Tongue (tissue), 2 donors: Measurements from ENCODE around the gene SLC52A3. TPM values are rescaled to one million over a fixed set of nuclear protein-coding genes. Genes with fewer than 3 reads are reported as not detected.
A peak's percentile ranks its signal among the peaks of the same experiment; 100 is the strongest.

Experiments used
- DNase-seq: peaks from one replicate; pipeline ENCODE4 v3.0.0-alpha.2; 2015
- total RNA-seq: library from RNA; depleted of rRNA; stranded (reverse); fragments of >200 nt; gene quantifications from one replicate; pipeline ENCODE4 v1.2.3, GENCODE V29; 2014

Gene SLC52A3
- total RNA-seq, 1 donor from 2014 or later: 0.82 TPM

- no peak for DNase-seq
Observed at GRCh38 chr20:764255-764654, 4.0 kb downstream of the SLC52A3 start.

GRCh38 chr20:761418-762381 is 6.6 kb downstream of the SLC52A3 start:
- DNase-seq: no peak

DNA sequence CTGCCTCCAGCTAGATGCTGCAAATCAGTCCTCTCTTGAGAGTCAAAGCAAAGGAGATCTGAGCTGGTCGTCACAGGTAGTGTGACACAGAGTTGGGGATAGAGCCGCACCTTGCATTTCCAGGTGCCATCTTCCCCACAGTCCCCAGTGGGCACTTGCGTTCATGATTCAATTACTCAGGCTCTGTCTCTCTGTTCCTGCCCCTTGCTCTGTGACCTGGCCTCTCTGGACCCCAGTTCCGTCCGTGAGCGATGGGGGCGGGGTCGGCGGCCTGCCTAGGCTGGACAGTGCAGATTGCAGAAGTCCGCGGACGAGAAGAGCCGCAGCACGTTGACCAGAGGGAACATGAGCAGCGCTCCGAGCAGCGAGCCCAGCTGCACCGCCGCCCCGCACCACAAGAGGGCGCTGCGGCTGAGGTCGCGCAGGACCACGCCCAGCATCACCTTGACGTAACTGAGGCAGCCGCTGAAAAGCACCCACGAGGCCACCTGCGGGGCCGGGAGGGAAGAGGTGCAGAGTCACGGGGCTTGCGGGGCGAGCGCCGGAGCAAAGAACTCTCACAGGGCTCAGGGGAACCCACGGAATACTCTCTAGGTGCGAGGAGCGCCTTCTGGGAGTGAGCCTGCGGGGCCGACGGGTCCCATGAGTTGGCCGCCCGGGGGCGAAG is 7.4 kb downstream of the SLC52A3 start:
- DNase-seq: no peak

- no peak for DNase-seq
Observed at GRCh38 chr20:757506-757905, 10.8 kb downstream of the SLC52A3 start.

DNA sequence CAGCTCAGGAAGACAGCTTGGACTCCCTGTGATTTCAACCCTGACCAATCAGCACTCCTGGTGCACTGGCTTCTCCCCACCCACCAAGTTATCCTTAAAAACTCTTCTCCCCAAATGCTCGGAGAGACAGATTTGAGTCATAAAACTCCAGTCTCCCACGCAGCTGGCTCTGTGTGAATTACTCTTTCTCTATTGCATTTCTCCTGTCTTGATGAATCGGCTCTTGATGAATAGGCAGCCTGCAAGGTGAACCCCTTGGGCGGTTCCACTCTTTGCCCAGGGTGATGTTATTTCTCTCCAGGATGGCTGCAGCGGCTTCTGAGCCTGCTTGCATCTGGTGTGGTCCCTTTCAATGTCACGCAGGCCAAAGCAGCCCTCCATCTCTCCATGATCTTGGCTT is 12.4 kb downstream of the SLC52A3 start:
- DNase-seq: no peak

DNA sequence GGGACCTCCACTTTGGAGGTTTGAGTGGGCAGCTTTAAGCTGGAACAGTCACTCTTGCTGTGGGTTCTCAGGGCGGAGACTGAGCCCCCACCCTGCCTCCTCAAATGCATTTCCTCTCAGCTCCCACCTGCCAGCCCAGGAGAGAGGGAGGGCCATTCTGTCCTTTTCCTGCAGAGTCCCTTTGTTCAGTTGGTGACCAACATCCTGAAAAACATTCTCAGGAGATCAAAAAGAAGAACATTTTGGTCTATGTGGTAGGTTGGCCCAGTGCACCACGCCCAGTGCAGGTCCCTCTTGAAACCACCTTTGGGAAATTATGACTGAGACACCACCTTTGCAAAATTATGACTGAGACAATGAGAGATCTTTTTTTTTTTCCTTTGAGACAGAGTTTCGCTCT is 13.4 kb downstream of the SLC52A3 start:
- no peak for DNase-seq

DNA sequence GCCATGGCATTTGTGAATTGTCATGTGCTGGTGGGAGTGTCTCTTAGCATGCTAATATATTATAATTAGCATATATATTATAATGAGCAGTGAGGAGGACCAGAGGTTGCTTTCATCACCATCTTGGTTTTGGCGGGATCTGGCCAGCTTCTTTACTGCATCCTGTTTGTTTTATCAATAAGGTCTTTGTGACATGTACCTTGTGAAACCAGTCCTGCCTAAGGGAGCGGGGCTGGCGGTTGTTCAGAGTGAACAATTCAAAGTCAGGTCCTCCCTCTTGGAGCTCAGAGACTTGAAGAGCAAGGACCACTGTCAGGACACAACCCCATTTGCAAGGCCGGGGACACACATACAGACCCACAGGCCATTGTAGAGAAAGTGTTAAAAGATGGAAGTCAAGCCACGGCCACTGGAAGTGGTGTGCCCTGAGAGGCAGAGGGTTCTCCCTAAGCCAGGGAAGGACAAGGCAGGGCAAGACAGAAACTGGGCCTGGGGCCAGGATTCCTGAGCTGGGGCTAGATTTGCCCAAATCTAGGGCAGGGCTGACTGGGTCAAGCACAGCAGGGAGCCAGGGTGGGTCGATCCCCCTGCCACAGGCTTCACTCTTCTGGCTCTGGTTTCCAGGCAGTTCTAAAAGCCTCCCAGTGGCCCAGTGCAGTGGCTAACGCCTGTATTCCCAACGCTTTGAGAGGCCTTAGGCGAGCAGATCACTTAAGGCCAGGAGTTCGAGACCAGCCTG is 14.2 kb downstream of the SLC52A3 start:
- no peak for DNase-seq

DNA sequence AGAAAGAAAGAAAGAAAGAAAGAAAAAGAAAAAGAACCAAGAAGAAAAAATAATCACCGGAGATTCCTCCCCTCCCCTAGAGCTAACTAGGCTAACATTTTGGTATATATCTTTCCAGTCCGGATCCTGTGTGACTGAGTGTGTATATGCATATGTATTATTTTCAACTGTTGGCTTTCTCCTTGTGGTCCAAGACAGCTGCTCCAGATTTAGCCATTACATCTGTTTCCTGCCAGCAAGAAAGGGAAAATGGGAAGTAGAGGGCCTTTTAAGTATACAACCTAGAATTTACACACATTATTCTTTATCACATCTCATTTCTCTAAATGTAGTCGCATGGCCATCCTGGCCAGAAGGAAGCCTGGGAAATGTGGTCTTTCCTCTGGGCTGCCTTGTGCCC is 15.2 kb downstream of the SLC52A3 start:
- DNase-seq: peak; percentile 61

GRCh38 chr20:752291-752690 is 16.0 kb downstream of the SLC52A3 start:
- DNase-seq: peak; percentile 49

DNA sequence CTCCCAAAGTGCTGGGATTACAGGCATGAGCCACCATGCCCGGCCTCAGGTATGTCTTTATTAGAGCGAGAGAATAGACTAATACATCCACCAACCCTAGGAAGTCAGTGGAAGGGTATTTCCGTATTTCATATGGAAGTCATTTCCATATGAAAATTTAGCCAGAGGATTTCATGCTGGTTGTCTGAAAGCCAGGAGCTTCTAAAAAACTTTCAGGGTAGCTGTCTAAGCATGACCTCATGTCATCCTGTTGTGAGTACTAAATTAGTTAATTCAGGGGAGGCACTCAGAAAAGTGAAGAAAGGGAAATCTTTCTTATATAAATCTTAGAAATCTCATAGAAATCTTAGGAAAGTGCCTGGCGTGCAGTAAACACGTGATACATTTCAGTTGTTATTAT is 16.5 kb downstream of the SLC52A3 start:
- no peak for DNase-seq

DNA sequence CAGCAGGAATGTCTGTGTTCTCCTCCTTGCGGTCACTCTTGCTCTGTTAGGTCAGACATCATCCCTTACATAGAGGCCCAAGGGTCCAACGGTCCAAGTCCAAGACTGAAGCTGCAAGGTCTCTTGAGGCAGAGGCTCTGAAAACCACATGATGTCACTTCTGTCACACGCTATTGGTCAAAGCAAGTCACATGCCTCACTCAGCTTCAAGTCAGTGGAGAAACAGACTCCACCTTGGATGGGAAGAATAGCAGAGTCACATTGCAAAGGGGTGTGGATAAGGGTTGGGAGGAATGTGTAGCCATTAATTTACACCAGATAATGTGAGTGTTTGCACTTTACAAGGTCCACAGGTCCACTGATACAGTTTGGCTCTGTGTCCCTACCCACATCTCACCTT is 17.5 kb downstream of the SLC52A3 start:
- no peak for DNase-seq

DNA sequence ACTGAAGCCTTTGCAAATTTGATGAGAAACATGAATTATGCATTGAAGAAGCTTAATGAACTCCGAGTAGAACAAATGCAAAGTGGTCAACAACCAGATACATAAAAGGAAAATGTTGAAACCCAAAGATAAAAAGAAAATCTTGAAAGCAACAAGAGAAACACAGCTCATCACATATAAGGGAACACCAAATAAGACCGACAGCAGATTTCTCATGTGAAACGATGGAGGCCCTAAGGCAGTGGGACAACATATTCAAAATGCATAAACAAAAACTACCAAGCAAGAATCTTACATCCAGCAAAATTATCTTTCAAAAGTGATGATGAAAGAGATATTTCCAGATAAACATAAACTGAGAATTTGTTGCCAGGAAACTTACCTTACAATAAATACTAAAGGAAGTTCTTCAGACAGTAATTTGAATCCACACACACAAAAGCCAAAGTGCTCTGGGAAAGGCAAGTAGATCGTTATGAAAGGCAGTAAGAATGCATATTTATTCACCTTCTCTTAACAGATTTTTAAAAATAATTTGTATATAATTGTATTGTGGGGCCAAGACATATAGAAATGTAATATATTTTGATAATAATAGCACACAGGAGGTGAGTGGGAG is 22.5 kb downstream of the SLC52A3 start:
- no peak for DNase-seq

DNA sequence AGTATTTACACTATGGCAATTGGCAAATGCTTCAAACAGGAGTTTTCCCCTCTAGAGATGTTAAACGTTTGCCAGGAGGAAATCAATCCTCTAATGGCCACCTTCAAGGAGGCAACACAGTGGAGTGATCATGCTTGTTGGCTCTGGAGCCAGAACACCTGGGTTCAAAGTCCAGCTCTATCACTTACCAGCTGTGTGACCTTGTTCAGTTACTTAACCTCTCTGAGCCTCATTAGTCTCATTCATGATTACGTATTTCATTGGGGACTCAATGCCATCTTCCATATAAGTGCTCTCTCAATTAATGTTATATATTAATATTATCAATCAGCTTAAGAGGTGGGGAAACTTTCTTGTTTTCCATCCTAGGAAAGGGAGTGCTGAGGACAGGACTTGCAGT is 26.1 kb downstream of the SLC52A3 start:
- DNase-seq: no peak

GRCh38 chr20:741620-742019 is 26.7 kb downstream of the SLC52A3 start:
- DNase-seq: no peak

DNA sequence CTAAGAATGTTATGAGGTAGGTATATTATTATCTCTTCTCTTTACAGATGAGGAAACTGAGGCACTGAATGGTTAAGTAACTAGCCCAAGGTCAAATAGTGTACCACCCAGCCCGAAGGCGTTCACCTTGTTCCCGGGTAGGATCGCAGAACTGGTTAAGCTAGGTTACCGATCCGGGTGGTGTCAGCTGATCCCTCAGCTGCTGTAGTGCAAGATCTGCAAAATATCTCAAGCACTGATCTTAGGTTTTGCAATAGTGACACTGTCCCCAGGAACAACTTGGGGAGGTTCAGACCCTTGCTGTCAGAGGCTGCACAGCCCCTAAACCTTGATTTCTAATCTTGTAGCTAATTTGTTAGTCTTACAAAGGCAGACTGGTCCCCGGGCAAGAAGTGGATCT is 28.1 kb downstream of the SLC52A3 start:
- no peak for DNase-seq

GRCh38 chr20:739736-740135 is 28.6 kb downstream of the SLC52A3 start:
- no peak for DNase-seq

- DNase-seq: no peak
Observed at GRCh38 chr20:733861-734260, 34.4 kb downstream of the SLC52A3 start.

DNA sequence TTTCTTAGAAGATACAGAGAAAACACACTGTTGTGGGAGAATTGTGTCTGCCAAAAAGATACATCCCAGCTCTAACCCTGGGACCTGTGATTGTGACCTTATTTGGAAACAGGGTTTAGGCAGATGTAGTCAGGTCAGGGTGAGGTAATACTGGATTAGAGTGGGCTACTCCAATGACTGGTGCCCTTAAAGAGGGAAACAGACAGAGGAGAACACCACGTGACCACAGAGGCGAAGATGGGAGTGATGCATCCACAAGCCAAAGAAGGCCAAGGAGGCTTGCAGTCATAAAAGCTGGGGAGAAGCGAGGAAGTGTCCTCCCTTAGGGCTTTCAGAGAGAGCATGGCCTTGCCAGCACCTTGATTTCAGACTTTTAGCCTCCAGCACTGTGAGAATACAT is 35.6 kb downstream of the SLC52A3 start:
- no peak for DNase-seq

GRCh38 chr20:731891-732560 is 36.3 kb downstream of the SLC52A3 start:
- no peak for DNase-seq

DNA sequence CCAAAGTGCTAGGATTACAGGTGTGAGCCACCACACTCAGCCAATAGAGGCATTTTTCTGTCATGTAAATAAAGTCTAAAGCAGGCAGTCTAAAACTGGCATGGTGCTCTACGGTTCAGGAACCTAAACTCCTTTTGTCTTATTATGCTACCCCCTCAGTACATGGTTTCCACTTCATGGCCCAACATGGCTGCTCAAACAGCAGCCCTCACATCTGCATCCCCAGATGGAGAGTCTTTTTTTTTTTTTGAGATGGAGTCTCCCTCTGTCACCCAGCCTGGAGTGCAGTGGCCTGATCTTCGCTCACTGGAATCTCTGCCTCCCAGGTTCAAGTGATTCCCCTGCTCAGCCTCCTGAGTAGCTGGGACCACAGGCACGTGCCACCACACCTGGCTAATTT is 38.3 kb downstream of the SLC52A3 start:
- no peak for DNase-seq

DNA sequence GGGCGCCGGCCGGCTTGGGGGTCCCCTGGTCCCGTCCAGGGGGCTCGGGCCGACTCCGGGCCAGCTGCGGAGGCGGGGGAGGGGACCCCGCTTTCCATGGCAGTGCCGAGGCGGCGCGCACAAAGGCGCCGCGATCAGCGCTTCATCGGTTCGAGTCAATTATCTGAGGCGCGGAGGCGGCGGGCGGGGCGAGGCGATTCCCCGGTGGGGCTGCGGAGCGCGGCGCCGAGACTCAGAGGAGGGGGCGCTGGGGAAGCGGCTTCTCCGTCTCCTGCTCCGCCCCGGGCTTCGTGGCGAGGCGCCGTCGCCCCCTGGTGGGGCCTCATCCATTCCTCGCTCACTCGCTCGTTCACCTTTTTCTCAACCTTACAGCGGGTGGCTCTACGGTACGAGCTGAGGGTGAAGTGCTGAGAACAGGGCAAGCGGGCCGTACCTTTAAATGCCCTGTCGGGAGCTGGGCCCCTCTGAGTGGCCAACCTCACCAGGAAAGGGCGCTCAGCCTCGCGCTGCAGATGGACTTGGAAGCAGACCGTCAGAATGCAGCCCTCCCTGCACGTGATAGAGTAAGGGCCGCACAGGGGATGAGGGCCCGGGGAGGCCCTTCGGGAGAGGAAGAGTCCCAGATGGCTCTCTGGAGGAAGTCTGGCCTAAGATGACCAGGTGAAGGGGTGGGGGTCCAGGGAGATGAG is 39.9 kb downstream of the SLC52A3 start:
- DNase-seq: peak; percentile 73
